H9 (cell line): Measurements from ENCODE around the gene EPC2. TPM values are rescaled to one million over a fixed set of nuclear protein-coding genes. Genes with fewer than 3 reads are reported as not detected.
A peak's percentile ranks its signal among the peaks of the same experiment; 100 is the strongest.

Experiments used
- DNase-seq: peaks from one replicate; pipeline ENCODE4 v3.0.0-alpha.2; 2017
- H2AFZ ChIP-seq: one replicate; pipeline ENCODE4 v1.6.1; 2013; ENCODE audit warnings: mild to moderate bottlenecking, low read length, control low read depth, moderate library complexity
- H2AK5ac ChIP-seq: 2 replicates; pipeline ENCODE4 v1.6.1; 2013; ENCODE audit warnings: low read length, control low read depth, mixed read lengths; ENCODE audit not compliant: insufficient read length
- H2BK120ac ChIP-seq: one replicate; pipeline ENCODE4 v1.6.1; 2013; ENCODE audit warnings: low read depth, mild to moderate bottlenecking, low read length, control low read depth, inconsistent platforms; ENCODE audit not compliant: poor library complexity, severe bottlenecking
- H2BK12ac ChIP-seq: 2 replicates; pipeline ENCODE4 v1.6.1; 2013; ENCODE audit warnings: low read length, control low read depth, mixed read lengths, low read depth; ENCODE audit not compliant: insufficient read length
- H2BK15ac ChIP-seq: 2 replicates; pipeline ENCODE4 v1.6.1; 2013; ENCODE audit warnings: low read depth, low read length, control low read depth
- H2BK20ac ChIP-seq: one replicate; pipeline ENCODE4 v1.6.1; 2013; ENCODE audit warnings: low read depth, mild to moderate bottlenecking, low read length, control low read depth, inconsistent platforms; ENCODE audit not compliant: poor library complexity, severe bottlenecking
- H2BK5ac ChIP-seq: 2 replicates; pipeline ENCODE4 v1.6.1; 2013; ENCODE audit warnings: low read length, control low read depth, mixed read lengths; ENCODE audit not compliant: insufficient read length
- H3K14ac ChIP-seq: 2 replicates; pipeline ENCODE4 v1.6.1; 2013; ENCODE audit warnings: low read length, control low read depth; ENCODE audit not compliant: insufficient read depth
- H3K18ac ChIP-seq: 2 replicates; pipeline ENCODE4 v1.6.1; 2013; ENCODE audit warnings: low read depth, mild to moderate bottlenecking, mixed read lengths, low read length, control low read depth; ENCODE audit not compliant: insufficient read length
- H3K23ac ChIP-seq: 2 replicates; pipeline ENCODE4 v1.6.1; 2013; ENCODE audit warnings: low read length, control low read depth, mixed read lengths, low read depth; ENCODE audit not compliant: insufficient read length
- H3K23me2 ChIP-seq: 2 replicates; pipeline ENCODE4 v1.6.1; 2013; ENCODE audit warnings: low read depth, mild to moderate bottlenecking, mixed read lengths, low read length, control low read depth; ENCODE audit not compliant: insufficient read length, poor library complexity, severe bottlenecking
- H3K27ac ChIP-seq: 2 replicates; pipeline ENCODE4 v1.5.1; 2013; ENCODE audit warnings: low read length, control low read depth, mixed read lengths, low read depth; ENCODE audit not compliant: insufficient read length
- H3K27me3 ChIP-seq: 2 replicates; pipeline ENCODE4 v1.6.1; 2013; ENCODE audit warnings: low read length, control low read depth, inconsistent platforms; ENCODE audit not compliant: insufficient read depth
- H3K4ac ChIP-seq: 2 replicates; pipeline ENCODE4 v1.6.1; 2013; ENCODE audit warnings: low read depth, mild to moderate bottlenecking, control low read depth, inconsistent platforms, low read length, moderate library complexity
- H3K4me1 ChIP-seq: 2 replicates; pipeline ENCODE4 v1.6.1; 2013; ENCODE audit warnings: low read length, control low read depth, inconsistent platforms; ENCODE audit not compliant: insufficient read depth
- H3K4me2 ChIP-seq: 2 replicates; pipeline ENCODE4 v1.6.1; 2013; ENCODE audit warnings: low read length, control low read depth, mixed read lengths; ENCODE audit not compliant: insufficient read length, insufficient read depth
- H3K56ac ChIP-seq: 2 replicates; pipeline ENCODE4 v1.6.1; 2013; ENCODE audit warnings: low read depth, mild to moderate bottlenecking, mixed read lengths, low read length, control low read depth; ENCODE audit not compliant: insufficient read length
- H3K79me1 ChIP-seq: 2 replicates; pipeline ENCODE4 v1.6.1; 2013; ENCODE audit warnings: low read depth, mild to moderate bottlenecking, moderate library complexity, low read length, control low read depth, inconsistent platforms; ENCODE audit not compliant: insufficient read depth, poor library complexity, severe bottlenecking
- H3K79me2 ChIP-seq: 2 replicates; pipeline ENCODE4 v1.6.1; 2013; ENCODE audit warnings: low read length, control low read depth, inconsistent platforms; ENCODE audit not compliant: insufficient read depth
- H3K9ac ChIP-seq: 2 replicates; pipeline ENCODE4 v1.6.1; 2013; ENCODE audit warnings: low read length, control low read depth, mixed read lengths; ENCODE audit not compliant: insufficient read length; ENCODE audit errors: extremely low read depth
- H3K9me3 ChIP-seq: one replicate; pipeline ENCODE4 v1.6.1; 2013; ENCODE audit warnings: low read depth, low read length, inconsistent platforms; ENCODE audit not compliant: control insufficient read depth
- H3T11ph ChIP-seq: one replicate; pipeline ENCODE4 v1.6.1; 2013; ENCODE audit warnings: mild to moderate bottlenecking, low read length, control low read depth, inconsistent platforms
- H4K20me1 ChIP-seq: one replicate; pipeline ENCODE4 v1.6.1; 2013; ENCODE audit not compliant: control insufficient read depth, insufficient read length, insufficient read depth
- H4K5ac ChIP-seq: 2 replicates; pipeline ENCODE4 v1.6.1; 2013; ENCODE audit warnings: low read depth, mild to moderate bottlenecking, mixed read lengths, low read length, control low read depth; ENCODE audit not compliant: insufficient read length
- H4K8ac ChIP-seq: replicated peaks from 2 replicates; pipeline ENCODE4 v1.6.1; 2013; ENCODE audit warnings: low read length, control low read depth, mixed read lengths, low read depth; ENCODE audit not compliant: insufficient read length
- H4K91ac ChIP-seq: 2 replicates; pipeline ENCODE4 v1.6.1; 2013; ENCODE audit warnings: low read depth, mild to moderate bottlenecking, moderate library complexity, mixed read lengths, low read length, control low read depth; ENCODE audit not compliant: insufficient read length
- H3K27ac Mint-ChIP-seq, 3 experiments: 2 replicates in 2 of 3; 3 replicates in 1 of 3; pipeline ENCODE4 v1.8.0; 2020 to 2021; ENCODE audit warnings: mixed read lengths in 3 of 3, mild to moderate bottlenecking in 1 of 3, moderate library complexity in 1 of 3
- H3K27me3 Mint-ChIP-seq: 2 replicates; pipeline ENCODE4 v1.8.0; 2021; ENCODE audit warnings: low read depth, mild to moderate bottlenecking, moderate library complexity, mixed read lengths
- H3K36me3 Mint-ChIP-seq, 3 experiments: 2 replicates in 2 of 3; 3 replicates in 1 of 3; pipeline ENCODE4 v1.8.0; 2020 to 2021; ENCODE audit warnings: low read depth in 3 of 3, mixed read lengths in 3 of 3; ENCODE audit not compliant: insufficient read depth in 1 of 3
- H3K4me1 Mint-ChIP-seq, 2 experiments: 2 replicates each; pipeline ENCODE4 v1.8.0; 2020; ENCODE audit warnings: mixed read lengths in 2 of 2
- H3K4me3 Mint-ChIP-seq, 2 experiments: 2 replicates in 1 of 2; 3 replicates in 1 of 2; pipeline ENCODE4 v1.8.0; 2020 to 2021; ENCODE audit warnings: mild to moderate bottlenecking in 2 of 2, mixed read lengths in 2 of 2, moderate library complexity in 1 of 2
- H3K9me3 Mint-ChIP-seq, 2 experiments: 2 replicates in 1 of 2; 3 replicates in 1 of 2; pipeline ENCODE4 v1.8.0; 2020; ENCODE audit warnings: mild to moderate bottlenecking in 2 of 2, mixed read lengths in 2 of 2, moderate library complexity in 1 of 2
- WGBS: extraction: QIAGEN DNeasy Blood & Tissue Kit; methylation state at CpG from one replicate; pipeline ENCODE4 v1.1.7; 2013; ENCODE audit warnings: missing lambda C conversion rate, low lambda C conversion rate, mixed read lengths; ENCODE audit not compliant: insufficient read length; ENCODE audit errors: extremely low coverage; 5-methylcytosine and 5-hydroxymethylcytosine counted together
- long read RNA-seq: library from polyadenylated mRNA; unstranded; transcript quantifications from one replicate; pipeline ENCODE4 v2.0.0, GENCODE V29; 2020
- total RNA-seq: library from RNA; stranded (reverse); gene quantifications from 2 replicates; pipeline ENCODE4 v1.2.1, GENCODE V29; 2021
- TF ChIP-seq, protein P1 (sequence below): fragments of 200-600 bp; sonication (generic); conservative IDR thresholded peaks from 3 replicates; pipeline ENCODE4 v1.8.0; 2021; ENCODE audit warnings: antibody characterized with exemption, mild to moderate bottlenecking

Gene EPC2, protein sequence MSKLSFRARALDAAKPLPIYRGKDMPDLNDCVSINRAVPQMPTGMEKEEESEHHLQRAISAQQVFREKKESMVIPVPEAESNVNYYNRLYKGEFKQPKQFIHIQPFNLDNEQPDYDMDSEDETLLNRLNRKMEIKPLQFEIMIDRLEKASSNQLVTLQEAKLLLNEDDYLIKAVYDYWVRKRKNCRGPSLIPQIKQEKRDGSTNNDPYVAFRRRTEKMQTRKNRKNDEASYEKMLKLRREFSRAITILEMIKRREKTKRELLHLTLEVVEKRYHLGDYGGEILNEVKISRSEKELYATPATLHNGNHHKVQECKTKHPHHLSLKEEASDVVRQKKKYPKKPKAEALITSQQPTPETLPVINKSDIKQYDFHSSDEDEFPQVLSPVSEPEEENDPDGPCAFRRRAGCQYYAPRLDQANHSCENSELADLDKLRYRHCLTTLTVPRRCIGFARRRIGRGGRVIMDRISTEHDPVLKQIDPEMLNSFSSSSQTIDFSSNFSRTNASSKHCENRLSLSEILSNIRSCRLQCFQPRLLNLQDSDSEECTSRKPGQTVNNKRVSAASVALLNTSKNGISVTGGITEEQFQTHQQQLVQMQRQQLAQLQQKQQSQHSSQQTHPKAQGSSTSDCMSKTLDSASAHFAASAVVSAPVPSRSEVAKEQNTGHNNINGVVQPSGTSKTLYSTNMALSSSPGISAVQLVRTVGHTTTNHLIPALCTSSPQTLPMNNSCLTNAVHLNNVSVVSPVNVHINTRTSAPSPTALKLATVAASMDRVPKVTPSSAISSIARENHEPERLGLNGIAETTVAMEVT
- 31.3 and 31.5 TPM in 2 replicates for total RNA-seq
- long read RNA-seq, partial matches to known transcripts: 8 of 9 reads
- long read RNA-seq, other reads (novel, unspliced or antisense): 0 of 9 reads

DNA sequence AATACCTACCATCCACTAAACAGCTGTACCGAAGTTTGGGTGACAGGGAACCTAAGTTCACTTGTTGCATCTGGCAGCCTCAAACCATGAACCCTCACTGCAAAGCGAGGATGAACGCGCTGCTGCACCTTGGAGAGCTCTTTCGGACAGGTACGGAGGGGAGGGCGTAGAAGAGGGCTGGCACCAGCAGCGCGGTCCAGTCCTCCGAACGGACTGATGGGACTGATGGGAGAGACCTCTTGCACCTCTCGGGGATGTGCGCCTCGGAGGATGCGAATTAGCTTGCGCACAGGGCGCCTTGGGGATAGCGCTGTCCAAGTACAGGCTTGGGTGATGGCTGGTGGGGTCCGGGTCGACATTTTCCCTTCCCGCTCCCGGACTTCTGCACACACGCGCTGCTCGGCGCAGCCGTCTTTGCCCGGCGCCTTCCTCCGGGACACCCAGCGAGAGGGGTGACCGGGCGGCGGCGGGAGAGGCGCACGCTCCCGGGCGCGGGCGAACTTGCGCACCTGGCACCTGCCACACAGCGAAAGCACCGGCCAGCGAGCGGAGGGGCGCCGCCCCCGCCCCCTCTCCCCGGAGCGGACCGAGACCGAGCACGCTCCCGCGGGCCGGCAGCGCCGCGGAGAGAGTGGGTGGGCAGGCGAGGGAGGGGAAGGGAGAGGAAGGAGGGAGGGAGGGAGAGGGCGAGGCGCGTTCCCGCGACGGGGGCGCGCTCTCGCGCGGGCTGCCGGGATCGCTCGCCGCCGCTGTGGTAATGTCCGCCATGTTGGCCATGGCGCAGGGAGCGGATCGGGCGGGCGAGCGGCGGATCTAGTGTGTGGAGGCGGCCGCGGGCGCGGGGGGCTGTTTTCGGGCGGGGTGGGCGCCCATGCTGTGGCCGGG, at the start of gene EPC2:
Gene EPC2, plus strand, starts transcription at position 754 of the 885 bp plus-strand sequence. CDS start 267 bp downstream, outside the sequence.
- Histone ChIP-seq H2AFZ (no peak within 1 kb of the TSS), H3K23ac (peak within 1 kb of the TSS; percentile 41), H3T11ph (peak within 1 kb of the TSS; percentile 71), H3K79me2 (peaks cover 24% of the 10 kb centered on the region), H3K56ac (peak within 1 kb of the TSS; percentile 99), H4K91ac (no peak within 1 kb of the TSS), H2BK15ac (no peak within 1 kb of the TSS), H4K8ac (no peak within 1 kb of the TSS), H2BK120ac (no peak within 1 kb of the TSS), H4K5ac (peak within 1 kb of the TSS; percentile 100), H3K18ac (peak within 1 kb of the TSS; percentile 100), H3K4me1 (no peaks in the 10 kb centered on the region; the same call in 1 of the 2 replicates), H2BK5ac (peak within 1 kb of the TSS; percentile 99), H3K4me2 (peak within 1 kb of the TSS; percentile 100), H3K9ac (peak within 1 kb of the TSS; percentile 99), H2BK12ac (peak within 1 kb of the TSS; percentile 64), H2BK20ac (no peak within 1 kb of the TSS), H3K14ac (peak within 1 kb of the TSS; percentile 100), H2AK5ac (no peak within 1 kb of the TSS), H4K20me1 (no peaks in the 10 kb centered on the region), H3K4ac (no peak within 1 kb of the TSS; the same call in 1 of the 2 replicates), H3K27me3 (no peaks in the 10 kb centered on the region), H3K79me1 (no peaks in the 10 kb centered on the region), H3K27ac (peak within 1 kb of the TSS; percentile 92), H3K23me2 (peaks cover 12% of the 10 kb centered on the region), H3K9me3 (no peaks in the 10 kb centered on the region)
- Mint-ChIP-seq H3K4me1 (peaks cover 27% of the 10 kb centered on the region in 2 experiments), H3K27ac (peak within 1 kb of the TSS; percentile 99), H3K36me3 (peaks cover 0 to 2% (median 0%) of the 10 kb centered on the region in 3 experiments; a peak in 1 of 7 replicates), H3K9me3 (peaks cover 0 to 2% of the 10 kb centered on the region in 2 experiments; a peak in 1 of 5 replicates), H3K4me3 (peak within 1 kb of the TSS; percentile 93), H3K27me3 (peaks cover 16% of the 10 kb centered on the region)
- no CpG with 5 or more reads among the region's 94 CpGs for WGBS
- TF ChIP-seq, protein P1, sequence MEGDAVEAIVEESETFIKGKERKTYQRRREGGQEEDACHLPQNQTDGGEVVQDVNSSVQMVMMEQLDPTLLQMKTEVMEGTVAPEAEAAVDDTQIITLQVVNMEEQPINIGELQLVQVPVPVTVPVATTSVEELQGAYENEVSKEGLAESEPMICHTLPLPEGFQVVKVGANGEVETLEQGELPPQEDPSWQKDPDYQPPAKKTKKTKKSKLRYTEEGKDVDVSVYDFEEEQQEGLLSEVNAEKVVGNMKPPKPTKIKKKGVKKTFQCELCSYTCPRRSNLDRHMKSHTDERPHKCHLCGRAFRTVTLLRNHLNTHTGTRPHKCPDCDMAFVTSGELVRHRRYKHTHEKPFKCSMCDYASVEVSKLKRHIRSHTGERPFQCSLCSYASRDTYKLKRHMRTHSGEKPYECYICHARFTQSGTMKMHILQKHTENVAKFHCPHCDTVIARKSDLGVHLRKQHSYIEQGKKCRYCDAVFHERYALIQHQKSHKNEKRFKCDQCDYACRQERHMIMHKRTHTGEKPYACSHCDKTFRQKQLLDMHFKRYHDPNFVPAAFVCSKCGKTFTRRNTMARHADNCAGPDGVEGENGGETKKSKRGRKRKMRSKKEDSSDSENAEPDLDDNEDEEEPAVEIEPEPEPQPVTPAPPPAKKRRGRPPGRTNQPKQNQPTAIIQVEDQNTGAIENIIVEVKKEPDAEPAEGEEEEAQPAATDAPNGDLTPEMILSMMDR: no peak
- peak; percentile 89 for DNase-seq
